Activated naive CD8-positive, alpha-beta T cell (primary cell): ENCODE measurements around the gene SPIN4.
"Not testable (repeated sequence)": the region's sequence is repeated elsewhere in the genome, so short reads cannot be mapped to it uniquely, and the experiment has no call there.

ENCODE experiments used
- H3K27ac Mint-ChIP-seq: one replicate; pipeline ENCODE4 v1.8.0; 2021; ENCODE audit warnings: mixed read lengths
- H3K27me3 Mint-ChIP-seq: one replicate; pipeline ENCODE4 v1.8.0; 2021; ENCODE audit warnings: mixed read lengths
- H3K36me3 Mint-ChIP-seq: one replicate; pipeline ENCODE4 v1.8.0; 2021; ENCODE audit warnings: mixed read lengths
- H3K4me1 Mint-ChIP-seq: one replicate; pipeline ENCODE4 v1.8.0; 2021; ENCODE audit warnings: low read depth, mixed read lengths
- H3K4me3 Mint-ChIP-seq: one replicate; pipeline ENCODE4 v1.8.0; 2021; ENCODE audit warnings: mild to moderate bottlenecking, mixed read lengths
- H3K9me3 Mint-ChIP-seq: one replicate; pipeline ENCODE4 v1.8.0; 2021; ENCODE audit warnings: low read depth, mixed read lengths

The SPIN4 gene

GRCh38 chrX:63350941-63351616, at the start of gene SPIN4:
Gene SPIN4 (minus strand): TSS chrX:63351332. CDS start chrX:63350819, 513 bp downstream.
- no peaks in the 10 kb centered on the region for H3K27me3 Mint-ChIP-seq
- H3K36me3 Mint-ChIP-seq, result no peaks in the 10 kb centered on the region
- H3K4me1 Mint-ChIP-seq, result peaks cover 23% of the 10 kb centered on the region
- peak within 1 kb of the TSS; percentile 86 for H3K27ac Mint-ChIP-seq
- peak within 1 kb of the TSS; percentile 92 for H3K4me3 Mint-ChIP-seq
- H3K9me3 Mint-ChIP-seq, result no peaks in the 10 kb centered on the region

GRCh38 chrX:63400340-63400739, 49.2 kb upstream of the SPIN4 start:
- no peaks in the 10 kb centered on the region for H3K27me3 Mint-ChIP-seq
- no peaks in the 10 kb centered on the region for H3K9me3 Mint-ChIP-seq
- H3K36me3 Mint-ChIP-seq, result peaks cover 5% of the 10 kb centered on the region
- no peak overlapping the region for H3K4me3 Mint-ChIP-seq
- H3K27ac Mint-ChIP-seq, result no peak overlapping the region
- H3K4me1 Mint-ChIP-seq, result no peaks in the 10 kb centered on the region

GRCh38 chrX:63394872-63395271, 43.7 kb upstream of the SPIN4 start:
- H3K4me1 Mint-ChIP-seq, result no peaks in the 10 kb centered on the region
- no peaks in the 10 kb centered on the region for H3K27me3 Mint-ChIP-seq
- peaks cover 5% of the 10 kb centered on the region for H3K36me3 Mint-ChIP-seq
- no peak overlapping the region for H3K4me3 Mint-ChIP-seq
- no peaks in the 10 kb centered on the region for H3K9me3 Mint-ChIP-seq
- no peak overlapping the region for H3K27ac Mint-ChIP-seq

- H3K27ac Mint-ChIP-seq, H3K27me3 Mint-ChIP-seq, H3K36me3 Mint-ChIP-seq, H3K9me3 Mint-ChIP-seq, H3K4me3 Mint-ChIP-seq, H3K4me1 Mint-ChIP-seq: not testable (repeated sequence)
These were observed 42.0 kb upstream of the SPIN4 start for GRCh38 chrX:63393094-63393493.

GRCh38 chrX:63387411-63387810, 36.3 kb upstream of the SPIN4 start:
- Mint-ChIP-seq H3K27ac (no peak overlapping the region), H3K27me3 (no peaks in the 10 kb centered on the region), H3K9me3 (no peaks in the 10 kb centered on the region), H3K4me3 (no peak overlapping the region), H3K36me3 (no peaks in the 10 kb centered on the region), H3K4me1 (no peaks in the 10 kb centered on the region)

GRCh38 chrX:63384263-63384662, 33.1 kb upstream of the SPIN4 start:
- not testable (repeated sequence) for H3K36me3 Mint-ChIP-seq, H3K27ac Mint-ChIP-seq, H3K4me1 Mint-ChIP-seq, H3K9me3 Mint-ChIP-seq, H3K4me3 Mint-ChIP-seq, H3K27me3 Mint-ChIP-seq

- not testable (repeated sequence) for H3K9me3 Mint-ChIP-seq, H3K36me3 Mint-ChIP-seq, H3K27ac Mint-ChIP-seq, H3K4me3 Mint-ChIP-seq, H3K27me3 Mint-ChIP-seq, H3K4me1 Mint-ChIP-seq
These were observed 21.9 kb upstream of the SPIN4 start for GRCh38 chrX:63373012-63373411.

GRCh38 chrX:63367699-63368098, 16.6 kb upstream of the SPIN4 start:
- H3K9me3 Mint-ChIP-seq, H3K4me3 Mint-ChIP-seq, H3K27ac Mint-ChIP-seq, H3K27me3 Mint-ChIP-seq, H3K4me1 Mint-ChIP-seq: not testable (repeated sequence)
- peaks cover 10% of the 10 kb centered on the region for H3K36me3 Mint-ChIP-seq

- peaks cover 6% of the 10 kb centered on the region for H3K36me3 Mint-ChIP-seq
- H3K27ac Mint-ChIP-seq, result no peak overlapping the region
- H3K4me3 Mint-ChIP-seq, result no peak overlapping the region
These were observed 12.7 kb upstream of the SPIN4 start for GRCh38 chrX:63363788-63364187.

GRCh38 chrX:63361494-63361893, 10.4 kb upstream of the SPIN4 start:
- Mint-ChIP-seq H3K36me3 (peaks cover 6% of the 10 kb centered on the region), H3K9me3 (peaks cover 6% of the 10 kb centered on the region), H3K4me1 (no peaks in the 10 kb centered on the region), H3K4me3 (no peak overlapping the region), H3K27me3 (no peaks in the 10 kb centered on the region), H3K27ac (no peak overlapping the region)

More at GRCh38 chrX:63363788-63364187, 12.7 kb upstream of the SPIN4 start:
- Mint-ChIP-seq H3K4me1 (peaks cover 2% of the 10 kb centered on the region), H3K27me3 (no peaks in the 10 kb centered on the region), H3K9me3 (peaks cover 6% of the 10 kb centered on the region)

GRCh38 chrX:63354484-63354883, 3.4 kb upstream of the SPIN4 start:
- Mint-ChIP-seq H3K27me3 (no peaks in the 10 kb centered on the region), H3K9me3 (no peaks in the 10 kb centered on the region), H3K27ac (no peak overlapping the region), H3K4me1 (peaks cover 16% of the 10 kb centered on the region), H3K36me3 (no peaks in the 10 kb centered on the region), H3K4me3 (no peak overlapping the region)

GRCh38 chrX:63350465-63350877, 661 bp downstream of the SPIN4 start:
- Mint-ChIP-seq H3K27me3 (no peaks in the 10 kb centered on the region), H3K4me1 (peaks cover 23% of the 10 kb centered on the region), H3K9me3 (no peaks in the 10 kb centered on the region), H3K36me3 (no peaks in the 10 kb centered on the region), H3K27ac (peak overlapping the region; percentile 86), H3K4me3 (peak overlapping the region; percentile 92)

- Mint-ChIP-seq H3K9me3 (no peaks in the 10 kb centered on the region), H3K4me3 (peak overlapping the region; percentile 92), H3K36me3 (no peaks in the 10 kb centered on the region), H3K4me1 (peaks cover 23% of the 10 kb centered on the region), H3K27me3 (no peaks in the 10 kb centered on the region), H3K27ac (no peak overlapping the region)
These were observed 1.8 kb downstream of the SPIN4 start for GRCh38 chrX:63349307-63349706.

- Mint-ChIP-seq H3K36me3 (peaks cover 6% of the 10 kb centered on the region), H3K27ac (no peak overlapping the region)
These were observed 20.5 kb downstream of the SPIN4 start for GRCh38 chrX:63330681-63331080.

GRCh38 chrX:63327788-63328187, 23.3 kb downstream of the SPIN4 start:
- H3K36me3 Mint-ChIP-seq, result no peaks in the 10 kb centered on the region
- no peaks in the 10 kb centered on the region for H3K9me3 Mint-ChIP-seq
- H3K4me3 Mint-ChIP-seq, result no peak overlapping the region
- H3K4me1 Mint-ChIP-seq, result no peaks in the 10 kb centered on the region
- no peak overlapping the region for H3K27ac Mint-ChIP-seq
- no peaks in the 10 kb centered on the region for H3K27me3 Mint-ChIP-seq

More at GRCh38 chrX:63330681-63331080, 20.5 kb downstream of the SPIN4 start:
- no peaks in the 10 kb centered on the region for H3K4me1 Mint-ChIP-seq
- H3K4me3 Mint-ChIP-seq, result no peak overlapping the region
- no peaks in the 10 kb centered on the region for H3K27me3 Mint-ChIP-seq
- H3K9me3 Mint-ChIP-seq, result no peaks in the 10 kb centered on the region

- Mint-ChIP-seq H3K9me3 (peaks cover 16% of the 10 kb centered on the region), H3K4me3 (no peak overlapping the region), H3K27me3 (no peaks in the 10 kb centered on the region), H3K36me3 (no peaks in the 10 kb centered on the region), H3K27ac (no peak overlapping the region), H3K4me1 (no peaks in the 10 kb centered on the region)
These were observed 51.5 kb downstream of the SPIN4 start for GRCh38 chrX:63299596-63299995.
